NCI-H526 (cell line): ENCODE data around the gene NHLH1.

Experiments used
- DNase-seq, 2 experiments: peaks; one replicate each; lab custom pipeline; 2025; lab: John Stamatoyannopoulos, UW

NHLH1 gene

DNA sequence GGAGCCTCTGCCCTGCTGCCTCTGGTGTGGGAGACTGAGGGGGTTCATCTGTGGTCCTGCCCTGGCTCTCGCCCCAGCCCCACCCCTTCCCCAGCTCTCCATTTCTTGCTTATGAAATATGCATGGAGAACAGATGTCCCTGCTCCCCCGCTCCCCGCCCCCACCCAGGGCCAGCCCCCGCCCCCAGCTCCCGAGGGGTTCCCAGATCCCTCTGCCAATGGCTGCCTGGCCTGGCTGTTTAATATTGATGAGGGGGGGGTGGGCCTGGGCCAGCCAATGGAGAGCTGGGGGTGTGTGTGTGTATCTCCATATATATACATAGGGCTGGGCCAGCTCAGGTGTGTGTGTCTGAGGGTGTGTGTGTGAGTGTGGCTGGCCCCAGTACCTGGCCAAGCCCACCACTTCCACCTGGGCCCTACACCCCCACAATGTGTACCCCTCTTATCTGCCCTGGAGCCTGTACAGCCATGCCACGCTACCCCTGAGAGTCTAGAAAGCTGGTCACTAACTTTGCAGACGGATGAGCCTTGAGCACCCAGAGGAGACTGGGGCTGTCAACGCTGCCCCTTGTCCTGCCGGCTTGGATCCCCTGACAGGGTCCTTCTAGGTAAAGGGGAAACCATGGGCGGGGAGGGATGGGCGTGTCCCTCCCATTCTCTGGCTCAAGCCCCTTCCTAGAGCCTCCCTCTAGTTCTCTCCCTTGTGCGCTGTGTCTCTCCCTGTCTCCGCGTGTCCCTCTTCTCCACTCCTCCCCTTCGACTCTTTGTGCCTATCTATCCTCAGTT is at the start of gene NHLH1:
NHLH1 (plus strand) TSS at position 341 of the 785 bp plus-strand sequence. CDS start 3,661 bp downstream, outside the sequence.
- DNase-seq, result peak; percentile 78 to 92

DNA sequence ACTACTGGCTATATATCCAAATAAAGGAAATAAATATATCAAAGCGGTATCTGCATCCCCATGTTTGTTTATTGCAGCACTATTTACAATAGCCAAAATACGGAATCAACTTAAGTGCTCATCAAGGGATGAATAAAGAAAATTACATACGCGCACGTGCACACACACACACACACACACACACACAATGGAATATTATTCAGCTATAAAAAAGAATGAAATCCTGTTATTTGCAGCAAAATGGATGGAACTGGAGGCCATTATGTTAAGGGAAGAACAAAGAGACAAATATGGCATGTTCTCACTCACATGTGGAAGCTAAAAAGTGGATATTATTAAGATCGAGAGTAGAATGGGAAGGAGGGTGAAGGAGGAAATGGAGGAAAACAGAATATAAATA is 44.0 kb upstream of the NHLH1 start:
- no peak for DNase-seq

DNA sequence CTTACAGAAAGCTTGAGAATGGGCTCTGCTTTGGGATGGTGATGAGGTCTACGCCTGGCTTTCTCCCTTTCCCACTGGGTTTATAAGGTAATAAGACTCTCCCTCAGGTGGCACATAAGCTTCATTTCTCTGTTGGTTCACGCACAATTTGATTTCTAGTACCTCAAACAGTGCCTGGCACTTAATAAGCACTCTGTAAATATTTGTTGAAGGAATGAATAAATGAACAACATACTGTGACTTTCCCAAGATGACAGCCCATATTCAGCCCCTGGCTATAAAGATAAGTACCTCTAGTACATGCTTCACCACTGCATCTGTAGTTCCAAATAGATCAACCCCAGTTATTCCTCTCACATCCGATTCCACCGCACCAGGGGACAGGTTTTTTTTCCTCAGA is 41.6 kb upstream of the NHLH1 start:
- DNase-seq, result no peak

DNA sequence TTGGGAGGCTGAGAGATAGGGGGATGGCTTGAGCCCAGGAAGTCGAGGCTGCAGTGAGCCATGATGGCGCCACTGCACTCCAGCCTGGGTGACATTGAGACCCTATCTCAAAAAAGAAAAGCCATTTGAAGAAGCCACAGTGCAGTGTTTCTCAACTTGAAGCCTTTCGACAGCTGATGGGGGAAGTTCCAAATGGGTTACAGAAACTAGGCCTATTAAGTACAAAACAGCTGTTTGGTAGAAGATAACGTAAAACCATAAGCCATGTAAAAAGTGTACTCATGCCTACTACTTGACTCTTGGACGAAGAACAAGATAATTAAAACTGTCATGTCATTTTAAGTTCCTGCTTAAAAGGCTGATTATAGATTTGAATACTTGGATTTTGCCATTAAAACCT is 40.5 kb upstream of the NHLH1 start:
- DNase-seq, result no peak

DNA sequence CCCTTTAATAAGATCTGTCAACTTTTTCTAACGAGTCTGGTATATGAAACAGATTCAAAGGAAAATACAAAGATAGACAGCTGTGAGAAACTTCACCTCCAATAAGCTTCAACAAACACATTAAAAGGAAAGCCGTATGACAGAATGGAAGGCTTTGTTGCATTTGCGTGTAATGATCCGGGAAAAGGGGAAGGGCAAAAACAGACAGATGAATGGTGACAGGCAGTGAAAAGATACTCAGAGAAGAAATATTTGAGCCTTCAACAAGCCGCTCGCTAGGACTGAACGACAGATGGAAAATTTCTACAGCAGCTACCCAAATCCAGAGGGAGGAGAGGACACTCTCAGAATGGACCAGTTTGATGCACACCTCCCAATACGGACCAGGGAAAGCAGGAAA is 38.7 kb upstream of the NHLH1 start:
- DNase-seq, result no peak

DNA sequence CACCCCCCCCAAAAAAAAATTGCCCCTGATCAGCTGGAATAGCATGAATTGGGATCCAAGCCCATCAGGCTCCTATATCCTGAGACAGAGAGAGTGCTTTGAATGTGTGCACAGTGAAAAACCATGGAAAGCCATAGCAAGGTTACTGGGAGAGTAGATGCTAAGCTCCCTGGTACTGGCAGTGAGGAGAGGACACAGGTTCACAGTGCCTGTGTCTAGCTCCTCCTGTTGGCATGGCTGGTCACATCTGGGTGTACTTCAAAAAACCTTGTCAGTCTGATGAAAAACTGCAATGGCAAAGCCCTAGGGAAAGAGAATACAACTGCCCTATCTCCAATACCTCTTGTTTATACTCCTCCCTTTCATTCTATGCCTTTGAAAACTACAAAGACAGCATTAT is 36.8 kb upstream of the NHLH1 start:
- DNase-seq, result no peak

DNA sequence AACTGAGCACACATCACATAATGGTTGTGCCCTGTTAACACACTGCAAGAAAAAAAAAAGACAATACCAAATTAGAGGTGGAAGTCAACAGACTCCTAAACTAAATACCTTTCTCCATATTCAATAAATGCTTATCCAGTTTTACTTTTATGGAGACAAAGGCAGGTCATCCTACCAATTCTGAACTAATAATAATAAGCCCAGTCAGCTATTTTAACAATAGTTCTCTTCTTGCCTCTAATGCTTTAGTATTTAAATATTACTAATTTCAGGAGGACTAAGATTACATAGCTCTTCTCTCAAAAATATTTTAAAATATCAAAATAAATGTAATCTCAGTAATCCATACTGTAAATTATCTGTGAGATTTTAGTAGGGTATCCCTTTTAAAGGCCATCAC is 34.4 kb upstream of the NHLH1 start:
- no peak for DNase-seq

DNA sequence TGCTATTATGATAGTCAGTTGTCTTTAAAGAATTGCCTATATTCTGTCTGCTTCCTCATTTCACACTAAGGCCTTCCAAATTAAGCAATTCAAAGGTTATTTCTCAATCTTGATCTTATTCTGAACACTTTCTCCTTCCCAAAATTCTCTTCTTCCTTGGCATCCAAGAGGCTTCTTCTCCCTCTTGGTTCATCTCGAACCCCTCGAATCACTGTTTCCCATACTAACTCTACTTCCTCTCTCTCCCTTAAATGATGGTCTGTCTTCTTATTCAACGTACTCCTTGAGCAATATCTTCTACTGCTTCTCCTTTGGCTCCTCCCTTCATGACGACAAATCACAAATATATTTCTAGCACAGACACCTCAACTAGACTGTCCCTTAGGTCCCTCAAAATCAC is 28.3 kb upstream of the NHLH1 start:
- DNase-seq, result no peak

DNA sequence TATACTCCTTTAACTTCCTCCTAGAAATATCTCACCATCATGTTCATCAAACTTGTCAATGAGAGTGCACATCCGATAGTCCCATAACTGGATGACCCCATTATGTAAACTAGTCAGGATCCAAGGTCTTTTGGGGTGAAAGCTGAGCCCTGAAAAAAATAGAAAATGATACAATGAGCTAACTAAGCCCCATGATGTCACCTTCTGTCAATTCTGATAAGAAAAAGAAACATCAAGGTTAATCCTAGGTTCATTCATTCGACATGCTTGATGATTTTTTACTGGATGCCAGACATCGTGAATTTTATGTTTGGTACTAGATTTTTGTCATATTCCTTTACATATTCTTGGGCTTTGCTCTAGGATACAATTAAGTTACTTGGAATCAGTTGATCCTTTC is 26.7 kb upstream of the NHLH1 start:
- no peak for DNase-seq

DNA sequence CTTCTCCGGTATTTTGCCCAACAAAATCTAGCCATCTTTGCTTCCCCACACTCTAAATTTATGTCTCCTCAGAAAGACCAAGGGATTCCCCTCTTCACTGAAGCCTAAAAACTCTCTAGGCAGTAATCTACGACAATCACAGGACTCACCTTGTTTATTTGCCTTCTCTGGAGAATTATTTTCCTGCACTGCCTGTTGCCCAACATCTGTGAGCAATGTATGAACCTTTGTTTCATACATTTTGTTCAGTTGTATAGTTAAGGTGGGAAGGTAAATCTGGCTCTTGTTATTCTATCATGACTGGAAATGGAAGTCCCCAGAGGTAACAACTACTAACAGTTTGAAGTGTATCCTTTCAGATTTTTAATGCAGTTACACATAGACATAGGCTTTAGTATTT is 26.0 kb upstream of the NHLH1 start:
- no peak for DNase-seq

DNA sequence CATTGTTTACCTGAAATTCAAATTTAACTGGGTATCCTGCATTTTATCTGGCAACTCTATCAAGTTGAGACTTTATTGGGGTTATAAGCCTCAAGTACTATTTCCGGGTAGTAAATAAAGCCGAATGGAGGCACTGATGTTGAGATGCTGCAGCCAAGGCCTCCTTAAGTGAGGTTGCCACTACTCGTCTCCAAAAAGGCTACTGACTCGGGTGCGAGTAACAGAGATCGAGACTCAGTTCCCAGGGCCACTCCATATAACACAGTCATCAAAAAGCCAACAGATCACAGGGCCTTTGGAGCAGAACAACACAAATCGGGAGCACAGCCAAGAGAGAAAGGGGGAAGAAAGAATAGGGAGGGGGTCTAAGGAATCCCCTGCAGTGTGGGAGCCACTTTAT is 24.3 kb upstream of the NHLH1 start:
- peak in 1 of 2 experiments; percentile 27 for DNase-seq

DNA sequence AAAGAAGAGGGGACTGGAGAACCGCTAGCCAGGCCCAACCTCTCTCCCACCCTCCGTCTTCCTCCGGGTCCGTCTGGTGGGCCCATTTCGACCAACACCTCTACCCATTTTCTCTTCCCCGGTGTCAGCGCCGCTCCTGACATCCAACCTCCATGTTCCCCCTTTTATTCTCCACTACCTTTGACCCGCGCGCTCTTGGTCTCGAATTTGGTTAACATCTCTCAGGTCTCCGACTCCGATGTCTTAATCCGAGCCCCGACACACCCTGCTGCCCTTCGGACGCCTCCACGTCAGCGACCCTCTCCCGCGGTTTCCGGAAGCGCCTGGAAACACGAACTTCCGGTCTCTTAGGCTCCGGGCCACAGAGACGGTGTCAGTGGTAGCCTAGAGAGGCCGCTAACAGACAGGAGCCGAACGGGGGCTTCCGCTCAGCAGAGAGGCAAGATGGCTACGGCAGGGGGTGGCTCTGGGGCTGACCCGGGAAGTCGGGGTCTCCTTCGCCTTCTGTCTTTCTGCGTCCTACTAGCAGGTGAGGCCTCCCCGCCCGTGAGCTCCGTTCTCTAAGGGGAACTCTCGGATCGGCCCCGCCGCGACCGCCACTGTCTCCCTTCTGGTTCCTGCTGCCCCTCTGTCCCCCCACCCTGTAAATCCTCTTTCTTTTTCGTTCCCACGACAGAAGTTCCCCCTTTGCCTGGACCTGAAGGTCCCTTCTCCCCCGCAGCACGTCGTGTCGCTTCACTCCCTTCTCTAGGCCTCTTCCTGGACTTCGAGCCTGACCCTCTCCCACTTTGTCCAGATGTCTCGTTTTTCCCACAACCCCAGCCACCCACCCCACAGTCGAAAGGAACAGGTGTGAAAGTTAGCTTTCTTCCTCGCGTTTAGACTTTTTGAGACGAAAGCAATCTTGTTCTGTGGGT is 23.7 kb upstream of the NHLH1 start, which contains the start of the genes COPA and NCSTN:
COPA (minus strand) TSS at position 298 of the 917 bp plus-strand sequence; CDS start at position 218, 80 bp downstream.
NCSTN (plus strand) TSS at position 431 of the 917 bp plus-strand sequence; CDS start at position 445, 14 bp downstream.
- peak; percentile 96 to 99 for DNase-seq

DNA sequence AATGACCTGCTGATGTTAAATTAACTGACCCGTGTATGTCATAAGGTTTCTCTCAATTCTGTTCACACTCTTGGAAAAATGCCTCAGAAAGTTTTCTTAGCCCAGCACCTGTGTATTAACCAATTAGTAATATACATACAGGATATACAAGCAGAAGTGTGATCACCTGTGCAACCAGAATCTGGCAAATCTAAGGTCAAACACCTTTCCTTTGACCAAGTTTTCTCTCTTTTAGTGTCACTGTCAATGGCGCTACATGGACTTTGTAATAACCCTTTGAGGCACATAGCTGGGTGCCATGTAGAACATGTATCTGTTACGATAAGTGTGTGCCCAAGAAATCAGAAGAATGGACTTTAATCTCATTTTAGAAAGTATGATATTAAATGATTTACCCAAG is 22.6 kb upstream of the NHLH1 start:
- no peak for DNase-seq

DNA sequence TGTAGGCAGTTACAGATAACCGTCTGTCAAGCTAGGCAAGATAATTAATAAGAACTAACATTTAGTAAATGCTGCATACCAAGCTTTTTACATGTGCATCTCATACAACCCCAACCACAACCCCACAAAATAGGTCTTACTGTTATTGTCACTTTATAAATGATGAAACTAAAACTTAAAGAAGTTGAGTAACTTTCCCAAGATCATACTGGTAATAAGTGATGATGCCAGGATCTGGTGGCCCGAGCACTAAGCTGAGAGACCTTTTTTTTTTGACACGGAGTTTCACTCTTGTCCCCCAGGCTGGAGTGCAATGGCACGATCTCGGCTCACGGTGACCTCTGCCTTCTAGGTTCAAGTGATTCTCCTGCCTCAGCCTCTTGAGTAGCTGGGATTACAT is 21.9 kb upstream of the NHLH1 start:
- DNase-seq, result no peak

DNA sequence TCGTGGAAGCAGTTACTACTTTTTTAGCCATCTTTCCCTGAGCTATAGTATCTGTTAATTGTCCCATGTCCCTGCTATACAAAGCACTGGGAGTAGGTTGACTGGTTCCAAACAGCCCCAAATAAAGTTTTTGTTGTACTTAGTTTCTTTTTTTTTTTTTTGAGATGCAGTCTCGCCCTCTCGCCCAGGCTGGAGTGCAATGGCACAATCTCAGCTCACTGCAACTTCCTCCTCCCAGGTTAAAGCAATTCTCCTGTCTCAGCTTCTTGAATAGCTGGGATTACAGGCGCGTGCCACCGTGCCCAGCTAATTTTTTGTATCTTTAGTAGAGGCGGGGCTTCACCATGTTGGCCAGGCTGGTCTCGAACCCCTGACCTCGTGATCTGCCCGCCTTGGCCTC is 20.4 kb upstream of the NHLH1 start:
- DNase-seq, result no peak

DNA sequence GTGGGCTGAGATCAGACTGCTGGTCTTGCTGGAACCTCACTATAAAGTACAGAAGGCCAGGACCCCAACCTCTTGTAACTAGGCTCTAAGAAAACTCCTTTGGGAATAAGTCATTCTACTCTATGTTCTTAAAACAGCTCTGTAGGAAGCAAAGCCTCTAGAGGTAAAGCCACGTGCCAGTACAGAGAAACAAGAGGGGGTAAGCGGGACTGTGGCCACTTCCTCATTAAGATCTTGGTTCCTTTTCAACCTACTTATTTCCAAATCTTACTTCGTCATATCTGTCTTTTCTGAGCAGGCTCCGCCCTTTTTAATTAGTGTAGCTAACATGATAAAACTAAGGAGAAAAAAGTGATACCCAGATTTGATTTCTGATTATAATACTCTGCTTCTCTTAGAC is 19.9 kb upstream of the NHLH1 start:
- no peak for DNase-seq

DNA sequence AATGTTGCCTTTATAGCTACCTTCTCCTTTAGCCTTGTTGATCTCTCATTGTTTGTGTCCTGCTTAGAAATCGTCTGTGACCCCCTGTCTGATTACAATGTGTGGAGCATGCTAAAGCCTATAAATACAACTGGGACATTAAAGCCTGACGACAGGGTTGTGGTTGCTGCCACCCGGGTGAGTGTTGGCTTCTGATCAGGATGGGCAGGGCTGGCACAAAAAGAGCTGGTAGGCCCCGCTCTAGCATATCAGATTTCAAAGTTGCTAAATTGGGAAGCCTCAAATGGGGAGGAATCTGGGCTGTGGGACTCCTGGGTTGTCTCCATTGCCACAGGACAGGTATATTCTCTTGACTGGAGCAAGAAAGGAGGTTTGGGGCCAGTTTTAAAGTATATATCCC is 15.2 kb upstream of the NHLH1 start:
- no peak for DNase-seq

DNA sequence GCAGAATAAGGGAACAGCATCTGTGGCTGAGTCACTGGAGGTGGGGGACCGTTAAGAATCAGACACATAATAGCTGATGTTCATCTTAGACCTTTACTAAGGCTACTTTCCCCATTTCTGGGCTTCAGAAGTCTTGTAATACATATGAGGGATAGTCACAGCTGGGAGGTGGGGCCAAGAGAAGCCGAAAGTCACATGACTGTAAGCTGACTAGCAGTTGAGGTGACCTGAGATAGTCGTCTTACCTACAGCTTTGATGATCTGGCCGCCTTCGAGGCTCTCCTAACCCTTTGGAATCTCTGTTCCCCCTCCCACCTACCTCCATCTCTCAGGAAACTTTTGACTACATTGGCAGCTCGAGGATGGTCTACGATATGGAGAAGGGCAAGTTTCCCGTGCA is 14.3 kb upstream of the NHLH1 start:
- no peak for DNase-seq

DNA sequence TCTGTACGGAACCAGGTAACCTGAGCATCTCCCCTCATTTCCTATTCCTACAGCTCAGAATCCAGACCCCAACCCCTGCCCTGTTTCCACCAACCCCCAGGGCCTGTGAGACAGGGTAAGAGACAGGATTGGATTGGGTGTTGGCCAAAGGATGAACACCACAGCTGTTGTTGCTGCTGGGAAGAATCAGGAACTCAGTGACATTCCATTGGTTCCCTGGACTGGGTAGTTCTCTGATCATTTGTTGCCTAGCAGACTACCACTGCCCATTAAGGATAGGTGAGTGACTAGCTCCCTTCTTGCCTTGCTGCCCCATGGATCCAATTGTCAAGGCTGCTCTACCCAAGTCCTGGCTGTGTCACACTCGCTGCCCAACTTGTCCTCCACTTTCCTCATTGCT is 13.6 kb upstream of the NHLH1 start:
- DNase-seq, result peak in 1 of 2 experiments; percentile 27

DNA sequence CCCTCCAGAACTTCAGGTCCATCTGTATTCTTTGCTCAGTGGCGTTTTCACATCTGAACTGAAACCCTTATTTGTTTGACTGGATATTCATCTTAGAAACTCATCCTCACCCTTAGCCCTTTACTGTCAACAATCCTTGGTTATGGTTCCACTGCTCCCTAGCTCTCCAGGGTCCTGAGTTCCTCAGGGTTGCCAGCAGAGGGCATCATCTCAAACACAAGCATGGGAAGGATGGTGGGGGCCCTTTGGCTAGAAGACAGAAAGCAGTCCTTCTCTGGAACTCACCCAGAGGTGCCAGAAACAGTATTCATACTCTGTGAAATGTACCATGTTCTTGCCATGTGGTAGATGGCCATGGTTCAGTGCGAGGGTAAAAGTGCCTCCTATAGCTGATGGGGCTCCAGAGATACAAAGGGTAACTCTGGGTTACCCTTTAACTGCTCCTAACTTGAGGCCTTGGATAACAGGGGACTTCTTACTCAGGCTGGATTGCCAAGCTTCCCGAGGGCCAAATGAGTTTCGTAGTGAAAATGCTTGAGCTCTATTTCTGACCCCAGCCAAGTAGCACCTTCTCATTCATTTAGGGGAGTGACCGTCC is 12.4 kb upstream of the NHLH1 start:
- DNase-seq, result peak in 1 of 2 experiments; percentile 70

DNA sequence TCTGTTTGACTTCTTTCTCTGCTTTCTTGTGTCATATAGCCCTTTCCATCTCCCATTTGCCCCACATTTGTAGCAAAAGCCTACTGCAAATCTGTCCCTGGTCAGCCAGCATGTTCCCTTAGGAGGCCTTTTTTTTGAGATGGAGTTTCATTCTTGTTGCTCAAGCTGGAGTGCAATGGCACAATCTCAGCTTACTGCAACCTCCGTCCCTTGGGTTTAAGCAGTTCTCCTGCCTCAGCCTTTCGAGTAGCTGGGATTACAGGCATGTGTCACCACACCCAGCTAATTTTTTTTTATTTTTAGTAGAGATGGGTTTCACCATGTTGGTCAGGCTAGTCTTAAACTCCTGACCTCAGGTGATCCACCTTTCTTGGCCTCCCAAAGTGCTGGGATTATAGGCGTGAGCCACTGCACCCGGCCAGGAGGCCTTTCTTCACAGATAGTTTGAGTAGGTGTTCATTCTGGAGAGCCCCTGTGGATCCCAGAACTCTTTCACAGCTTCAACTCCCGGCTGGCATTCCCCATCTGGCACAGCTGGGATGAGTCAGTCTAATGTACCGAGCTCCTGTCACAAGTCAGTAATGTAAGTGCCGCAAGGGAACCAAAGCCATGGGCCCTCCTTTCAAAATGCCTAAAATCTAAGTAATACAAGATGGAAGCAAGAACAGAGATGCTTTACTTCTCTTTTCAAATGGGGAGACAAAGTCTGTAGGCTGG is 9.4 kb upstream of the NHLH1 start:
- DNase-seq, result no peak

DNA sequence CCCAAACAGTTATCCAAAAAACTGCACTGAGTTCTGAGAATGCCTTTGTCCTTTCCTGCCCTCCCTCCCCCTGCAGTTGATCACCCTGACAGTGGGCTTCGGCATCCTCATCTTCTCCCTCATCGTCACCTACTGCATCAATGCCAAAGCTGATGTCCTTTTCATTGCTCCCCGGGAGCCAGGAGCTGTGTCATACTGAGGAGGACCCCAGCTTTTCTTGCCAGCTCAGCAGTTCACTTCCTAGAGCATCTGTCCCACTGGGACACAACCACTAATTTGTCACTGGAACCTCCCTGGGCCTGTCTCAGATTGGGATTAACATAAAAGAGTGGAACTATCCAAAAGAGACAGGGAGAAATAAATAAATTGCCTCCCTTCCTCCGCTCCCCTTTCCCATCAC is 8.8 kb upstream of the NHLH1 start:
- no peak for DNase-seq
